Measurements from ENCODE around the gene RAB5IF. TPM values are rescaled to one million over a fixed set of nuclear protein-coding genes. Genes with fewer than 3 reads are reported as not detected.

The RAB5IF gene
- total and polyA plus RNA-seq, 9 of the 15 experiments (the other 6 are each of a cell fraction or from before 2014, with no cell fraction given), result 26.5 to 198 (median 134) TPM

DNA sequence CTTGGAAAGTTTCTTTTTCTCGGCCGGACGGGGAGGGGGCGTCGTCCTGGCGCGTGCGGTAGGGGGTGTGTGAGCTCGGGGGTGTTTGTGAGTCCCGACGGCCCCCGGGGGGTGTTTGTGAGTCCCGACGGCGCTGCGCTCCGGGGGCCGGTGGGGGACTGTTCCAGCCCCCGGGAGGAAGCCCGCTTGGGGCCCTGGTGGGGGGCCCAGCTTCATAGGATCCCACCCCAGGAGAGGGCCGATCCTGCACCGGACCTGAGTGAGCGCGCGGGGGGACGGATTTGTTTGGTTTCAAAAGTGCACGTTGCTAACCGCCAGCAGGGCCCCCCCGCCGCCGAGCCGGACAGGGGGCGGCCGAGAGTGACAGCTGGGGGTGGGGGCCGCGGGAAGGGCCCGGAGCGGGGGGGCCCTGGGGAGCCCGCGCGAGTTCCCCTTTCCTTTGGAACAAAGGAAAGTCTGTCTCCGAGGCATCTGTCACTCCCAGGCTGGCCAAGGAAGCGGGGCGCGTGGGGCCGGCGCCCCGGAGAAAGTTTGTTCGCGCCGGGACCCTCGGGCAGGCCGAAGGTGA lies 31.7 kb upstream of the RAB5IF start (continued):
- TF ChIP-seq, protein P1, sequence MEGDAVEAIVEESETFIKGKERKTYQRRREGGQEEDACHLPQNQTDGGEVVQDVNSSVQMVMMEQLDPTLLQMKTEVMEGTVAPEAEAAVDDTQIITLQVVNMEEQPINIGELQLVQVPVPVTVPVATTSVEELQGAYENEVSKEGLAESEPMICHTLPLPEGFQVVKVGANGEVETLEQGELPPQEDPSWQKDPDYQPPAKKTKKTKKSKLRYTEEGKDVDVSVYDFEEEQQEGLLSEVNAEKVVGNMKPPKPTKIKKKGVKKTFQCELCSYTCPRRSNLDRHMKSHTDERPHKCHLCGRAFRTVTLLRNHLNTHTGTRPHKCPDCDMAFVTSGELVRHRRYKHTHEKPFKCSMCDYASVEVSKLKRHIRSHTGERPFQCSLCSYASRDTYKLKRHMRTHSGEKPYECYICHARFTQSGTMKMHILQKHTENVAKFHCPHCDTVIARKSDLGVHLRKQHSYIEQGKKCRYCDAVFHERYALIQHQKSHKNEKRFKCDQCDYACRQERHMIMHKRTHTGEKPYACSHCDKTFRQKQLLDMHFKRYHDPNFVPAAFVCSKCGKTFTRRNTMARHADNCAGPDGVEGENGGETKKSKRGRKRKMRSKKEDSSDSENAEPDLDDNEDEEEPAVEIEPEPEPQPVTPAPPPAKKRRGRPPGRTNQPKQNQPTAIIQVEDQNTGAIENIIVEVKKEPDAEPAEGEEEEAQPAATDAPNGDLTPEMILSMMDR (IDR thresholded peaks at IDR 0.05 in 2 of 3, conservative IDR thresholded peaks at IDR 0.05 in 1 of 3; ENCODE audit: insufficient read depth in 2 of 3, low read depth in 1 of 3, low read length in 3 of 3), result no peak
- TF ChIP-seq, protein P2, sequence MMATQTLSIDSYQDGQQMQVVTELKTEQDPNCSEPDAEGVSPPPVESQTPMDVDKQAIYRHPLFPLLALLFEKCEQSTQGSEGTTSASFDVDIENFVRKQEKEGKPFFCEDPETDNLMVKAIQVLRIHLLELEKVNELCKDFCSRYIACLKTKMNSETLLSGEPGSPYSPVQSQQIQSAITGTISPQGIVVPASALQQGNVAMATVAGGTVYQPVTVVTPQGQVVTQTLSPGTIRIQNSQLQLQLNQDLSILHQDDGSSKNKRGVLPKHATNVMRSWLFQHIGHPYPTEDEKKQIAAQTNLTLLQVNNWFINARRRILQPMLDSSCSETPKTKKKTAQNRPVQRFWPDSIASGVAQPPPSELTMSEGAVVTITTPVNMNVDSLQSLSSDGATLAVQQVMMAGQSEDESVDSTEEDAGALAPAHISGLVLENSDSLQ (IDR thresholded peaks at IDR 0.05), result peak; percentile 90
- TF ChIP-seq, protein P3, sequence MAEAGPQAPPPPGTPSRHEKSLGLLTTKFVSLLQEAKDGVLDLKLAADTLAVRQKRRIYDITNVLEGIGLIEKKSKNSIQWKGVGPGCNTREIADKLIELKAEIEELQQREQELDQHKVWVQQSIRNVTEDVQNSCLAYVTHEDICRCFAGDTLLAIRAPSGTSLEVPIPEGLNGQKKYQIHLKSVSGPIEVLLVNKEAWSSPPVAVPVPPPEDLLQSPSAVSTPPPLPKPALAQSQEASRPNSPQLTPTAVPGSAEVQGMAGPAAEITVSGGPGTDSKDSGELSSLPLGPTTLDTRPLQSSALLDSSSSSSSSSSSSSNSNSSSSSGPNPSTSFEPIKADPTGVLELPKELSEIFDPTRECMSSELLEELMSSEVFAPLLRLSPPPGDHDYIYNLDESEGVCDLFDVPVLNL (CRISPR knock-in tag; IDR thresholded peaks at IDR 0.05; ENCODE audit: low read depth), result no peak
- TF ChIP-seq EGR1 (conservative IDR thresholded peaks at IDR 0.05) (peak; percentile 37; the same call in 1 of the 2 replicates), PRMT5 (CRISPR knock-in tag; IDR thresholded peaks at IDR 0.05) (no peak), HDAC1 (IDR thresholded peaks at IDR 0.05) (0 out of 4 replicates have a peak, but pooled peaks of 1 of the 2 experiments have one; percentile 37), HDAC2 (IDR thresholded peaks at IDR 0.05) (peak; percentile 49; the same call in 1 of the 2 replicates), SMARCA4 (IDR thresholded peaks at IDR 0.05) (no peak), MAZ (CRISPR knock-in tag; conservative IDR thresholded peaks at IDR 0.05 in 1 of 2, IDR thresholded peaks at IDR 0.05 in 1 of 2) (peak; percentile 9 to 63; a peak in 3 of 4 replicates), ZNF408 (CRISPR knock-in tag; IDR thresholded peaks at IDR 0.05; ENCODE audit: low read depth) (no peak), MEIS2 (IDR thresholded peaks at IDR 0.05; ENCODE audit: partially characterized antibody) (peak; percentile 29), SPI1 (IDR thresholded peaks at IDR 0.05; ENCODE audit: borderline replicate concordance, low read depth, low read length) (peak; percentile 78)
- TF ChIP-seq, protein P4, sequence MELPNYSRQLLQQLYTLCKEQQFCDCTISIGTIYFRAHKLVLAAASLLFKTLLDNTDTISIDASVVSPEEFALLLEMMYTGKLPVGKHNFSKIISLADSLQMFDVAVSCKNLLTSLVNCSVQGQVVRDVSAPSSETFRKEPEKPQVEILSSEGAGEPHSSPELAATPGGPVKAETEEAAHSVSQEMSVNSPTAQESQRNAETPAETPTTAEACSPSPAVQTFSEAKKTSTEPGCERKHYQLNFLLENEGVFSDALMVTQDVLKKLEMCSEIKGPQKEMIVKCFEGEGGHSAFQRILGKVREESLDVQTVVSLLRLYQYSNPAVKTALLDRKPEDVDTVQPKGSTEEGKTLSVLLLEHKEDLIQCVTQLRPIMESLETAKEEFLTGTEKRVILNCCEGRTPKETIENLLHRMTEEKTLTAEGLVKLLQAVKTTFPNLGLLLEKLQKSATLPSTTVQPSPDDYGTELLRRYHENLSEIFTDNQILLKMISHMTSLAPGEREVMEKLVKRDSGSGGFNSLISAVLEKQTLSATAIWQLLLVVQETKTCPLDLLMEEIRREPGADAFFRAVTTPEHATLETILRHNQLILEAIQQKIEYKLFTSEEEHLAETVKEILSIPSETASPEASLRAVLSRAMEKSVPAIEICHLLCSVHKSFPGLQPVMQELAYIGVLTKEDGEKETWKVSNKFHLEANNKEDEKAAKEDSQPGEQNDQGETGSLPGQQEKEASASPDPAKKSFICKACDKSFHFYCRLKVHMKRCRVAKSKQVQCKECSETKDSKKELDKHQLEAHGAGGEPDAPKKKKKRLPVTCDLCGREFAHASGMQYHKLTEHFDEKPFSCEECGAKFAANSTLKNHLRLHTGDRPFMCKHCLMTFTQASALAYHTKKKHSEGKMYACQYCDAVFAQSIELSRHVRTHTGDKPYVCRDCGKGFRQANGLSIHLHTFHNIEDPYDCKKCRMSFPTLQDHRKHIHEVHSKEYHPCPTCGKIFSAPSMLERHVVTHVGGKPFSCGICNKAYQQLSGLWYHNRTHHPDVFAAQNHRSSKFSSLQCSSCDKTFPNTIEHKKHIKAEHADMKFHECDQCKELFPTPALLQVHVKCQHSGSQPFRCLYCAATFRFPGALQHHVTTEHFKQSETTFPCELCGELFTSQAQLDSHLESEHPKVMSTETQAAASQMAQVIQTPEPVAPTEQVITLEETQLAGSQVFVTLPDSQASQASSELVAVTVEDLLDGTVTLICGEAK (IDR thresholded peaks at IDR 0.05), result peak; percentile 40
- TF ChIP-seq, protein P4 (CRISPR knock-in tag; IDR thresholded peaks at IDR 0.05), result no peak

Measured in K562 (cell line).